ENCODE results near the gene CKB.

Gene CKB

GRCh38 chr14:103540821-103541708 lies 18.4 kb upstream of the CKB start:
- H3K4me3 ChIP-seq (ENCODE audit: low read depth, low read length) = no peak overlapping the region
- TF ChIP-seq CTCF (conservative IDR thresholded peaks at IDR 0.05; ENCODE audit: low read depth, low read length) = no peak
- no peak for DNase-seq (ENCODE audit: low read depth)

GRCh38 chr14:103539056-103539825 lies 16.6 kb upstream of the CKB start:
- no peak for TF ChIP-seq CTCF (conservative IDR thresholded peaks at IDR 0.05; ENCODE audit: low read depth, low read length)
- no peak for DNase-seq (ENCODE audit: low read depth)
- H3K4me3 ChIP-seq (ENCODE audit: low read depth, low read length) = no peak overlapping the region

GRCh38 chr14:103538291-103539055 lies 15.8 kb upstream of the CKB start:
- no peak for DNase-seq (ENCODE audit: low read depth)
- TF ChIP-seq CTCF (conservative IDR thresholded peaks at IDR 0.05; ENCODE audit: low read depth, low read length) = no peak
- H3K4me3 ChIP-seq (ENCODE audit: low read depth, low read length) = no peak overlapping the region

- no peak for DNase-seq (ENCODE audit: low read depth)
- no peak for TF ChIP-seq CTCF (conservative IDR thresholded peaks at IDR 0.05; ENCODE audit: low read depth, low read length)
- no peak overlapping the region for H3K4me3 ChIP-seq (ENCODE audit: low read depth, low read length)
Measured at GRCh38 chr14:103537175-103537990, 14.8 kb upstream of the CKB start.

GRCh38 chr14:103536693-103537092 lies 14.1 kb upstream of the CKB start:
- DNase-seq (ENCODE audit: low read depth) = no peak
- TF ChIP-seq CTCF (conservative IDR thresholded peaks at IDR 0.05; ENCODE audit: low read depth, low read length) = no peak
- no peak overlapping the region for H3K4me3 ChIP-seq (ENCODE audit: low read depth, low read length)

GRCh38 chr14:103535891-103536565 lies 13.4 kb upstream of the CKB start:
- no peak for TF ChIP-seq CTCF (conservative IDR thresholded peaks at IDR 0.05; ENCODE audit: low read depth, low read length)
- DNase-seq (ENCODE audit: low read depth) = no peak
- H3K4me3 ChIP-seq (ENCODE audit: low read depth, low read length) = no peak overlapping the region

All from choroid plexus epithelial cell (primary cell).